T-helper 1 cell (primary cell): ENCODE data around the gene CACNA1D.

Source experiments
- DNase-seq, 5 donors: peaks; one replicate each; pipeline ENCODE4 v3.0.0-alpha.2; 2012 to 2020

CACNA1D gene

GRCh38 chr3:53581671-53582070 is 87.3 kb downstream of the CACNA1D start:
- DNase-seq: peak in 1 of 5 donors; percentile 32

- no peak for DNase-seq
Observed at GRCh38 chr3:53583161-53583690, 88.8 kb downstream of the CACNA1D start.

- DNase-seq: no peak
Observed at GRCh38 chr3:53585049-53585448, 90.6 kb downstream of the CACNA1D start.

- no peak for DNase-seq
Observed at GRCh38 chr3:53585627-53586026, 91.2 kb downstream of the CACNA1D start.

- no peak for DNase-seq
Observed at GRCh38 chr3:53588122-53588521, 93.7 kb downstream of the CACNA1D start.

- DNase-seq: no peak
Observed at GRCh38 chr3:53589201-53589600, 94.8 kb downstream of the CACNA1D start.

GRCh38 chr3:53589806-53590205 is 95.4 kb downstream of the CACNA1D start:
- DNase-seq: no peak

- DNase-seq: no peak
Observed at GRCh38 chr3:53590606-53591005, 96.2 kb downstream of the CACNA1D start.

GRCh38 chr3:53591646-53592045 is 97.2 kb downstream of the CACNA1D start:
- no peak for DNase-seq

GRCh38 chr3:53592862-53593261 is 98.5 kb downstream of the CACNA1D start:
- DNase-seq: no peak

GRCh38 chr3:53593611-53594010 is 99.2 kb downstream of the CACNA1D start:
- no peak for DNase-seq

- DNase-seq: no peak
Observed at GRCh38 chr3:53594276-53594675, 99.9 kb downstream of the CACNA1D start.

GRCh38 chr3:53595660-53596059 is 101.2 kb downstream of the CACNA1D start:
- no peak for DNase-seq

GRCh38 chr3:53597136-53597915 is 102.9 kb downstream of the CACNA1D start:
- no peak for DNase-seq

GRCh38 chr3:53599771-53600170 is 105.4 kb downstream of the CACNA1D start:
- no peak for DNase-seq

- DNase-seq: no peak
Observed at GRCh38 chr3:53602866-53603265, 108.5 kb downstream of the CACNA1D start.

GRCh38 chr3:53604232-53604631 is 109.8 kb downstream of the CACNA1D start:
- no peak for DNase-seq

- DNase-seq: no peak
Observed at GRCh38 chr3:53606793-53607192, 112.4 kb downstream of the CACNA1D start.

GRCh38 chr3:53612508-53612907 is 118.1 kb downstream of the CACNA1D start:
- DNase-seq: no peak

- DNase-seq: no peak
Observed at GRCh38 chr3:53613125-53613524, 118.7 kb downstream of the CACNA1D start.

GRCh38 chr3:53614307-53614706 is 119.9 kb downstream of the CACNA1D start:
- DNase-seq: no peak

- DNase-seq: no peak
Observed at GRCh38 chr3:53616321-53616720, 121.9 kb downstream of the CACNA1D start.

- DNase-seq: peak in 1 of 5 donors; percentile 6
Observed at GRCh38 chr3:53616971-53617892, 122.8 kb downstream of the CACNA1D start.
